Liver (tissue), 9 donors: ENCODE data around the gene IL17B. TPM values are rescaled to one million over a fixed set of nuclear protein-coding genes. Genes with fewer than 3 reads are reported as not detected.
A peak's percentile ranks its signal among the peaks of the same experiment; 100 is the strongest.

ENCODE experiments used
- DNase-seq: peaks from one replicate; pipeline ENCODE4 v3.0.0-alpha.2; 2017; ENCODE audit warnings: low spot score
- H3K27ac ChIP-seq, 2 donors: one replicate each; pipeline ENCODE4 v1.7.0; 2013; ENCODE audit warnings: inconsistent platforms in 2 of 2, low read length in 2 of 2, control low read depth in 1 of 2, low read depth in 1 of 2, mild to moderate bottlenecking in 1 of 2
- H3K27me3 ChIP-seq, 4 donors: one replicate each; pipeline versions ENCODE4 v1.6.1 to v1.7.0; 2013; ENCODE audit warnings: low read length in 3 of 4, inconsistent platforms in 1 of 4, mild to moderate bottlenecking in 1 of 4, moderate library complexity in 1 of 4; ENCODE audit not compliant: control insufficient read depth in 4 of 4, insufficient read depth in 4 of 4
- H3K36me3 ChIP-seq, 4 donors: one replicate each; pipeline versions ENCODE4 v1.6.1 to v1.7.0; 2013; ENCODE audit warnings: low read length in 3 of 4, mild to moderate bottlenecking in 3 of 4, low read depth in 1 of 4, moderate library complexity in 1 of 4; ENCODE audit not compliant: control insufficient read depth in 4 of 4, insufficient read depth in 3 of 4
- H3K4me1 ChIP-seq, 4 donors: one replicate each; pipeline versions ENCODE4 v1.6.1 to v1.7.0; 2013; ENCODE audit warnings: low read length in 3 of 4, mild to moderate bottlenecking in 3 of 4, moderate library complexity in 1 of 4; ENCODE audit not compliant: control insufficient read depth in 4 of 4, insufficient read depth in 4 of 4
- H3K4me3 ChIP-seq, 3 donors: one replicate each; pipeline versions ENCODE4 v1.6.1 to v1.7.0; 2013; ENCODE audit warnings: low read length in 3 of 3, control low read depth in 1 of 3, low read depth in 1 of 3, mild to moderate bottlenecking in 1 of 3
- H3K9ac ChIP-seq, 2 donors: one replicate each; pipeline ENCODE4 v1.7.0; 2013; ENCODE audit warnings: low read length in 2 of 2, mild to moderate bottlenecking in 2 of 2, moderate library complexity in 2 of 2, control low read depth in 1 of 2, low read depth in 1 of 2
- H3K9me3 ChIP-seq, 4 donors: one replicate each; pipeline versions ENCODE4 v1.6.1 to v1.7.0; 2013; ENCODE audit warnings: low read length in 3 of 4; ENCODE audit not compliant: control insufficient read depth in 4 of 4
- ATF3 ChIP-seq: IDR thresholded peaks from 2 replicates; pipeline ENCODE4 v1.6.1; 2016; ENCODE audit warnings: antibody characterized with exemption
- CTCF ChIP-seq: fragments of 150-350 bp; IDR thresholded peaks from 2 replicates; pipeline ENCODE4 v1.5.1; 2017; ENCODE audit warnings: improper control_type of control experiment, low read depth, low read length; ENCODE audit not compliant: missing input control
- EGR1 ChIP-seq, 2 donors: IDR thresholded peaks; 2 replicates each; pipeline ENCODE4 v1.6.1; 2016 to 2018; ENCODE audit warnings: antibody characterized with exemption in 2 of 2, low read depth in 2 of 2
- FOXA1 ChIP-seq: IDR thresholded peaks from 2 replicates; pipeline ENCODE4 v1.6.1; 2016; ENCODE audit warnings: antibody characterized with exemption
- FOXA2 ChIP-seq: IDR thresholded peaks from 2 replicates; pipeline ENCODE4 v1.6.1; 2016; ENCODE audit warnings: antibody characterized with exemption
- JUND ChIP-seq, 2 donors: IDR thresholded peaks; 2 replicates each; pipeline ENCODE4 v1.6.1; 2016; ENCODE audit warnings: antibody characterized with exemption in 2 of 2
- NR2F2 ChIP-seq: IDR thresholded peaks from 2 replicates; pipeline ENCODE4 v1.6.1; 2016; ENCODE audit warnings: antibody characterized with exemption
- RAD21 ChIP-seq, 2 donors: IDR thresholded peaks; 2 replicates each; pipeline ENCODE4 v1.6.1; 2016; ENCODE audit warnings: antibody characterized with exemption in 2 of 2, mild to moderate bottlenecking in 2 of 2
- REST ChIP-seq: IDR thresholded peaks from 2 replicates; pipeline ENCODE4 v1.6.1; 2016; ENCODE audit warnings: antibody characterized with exemption, mild to moderate bottlenecking
- RXRA ChIP-seq, 2 donors: IDR thresholded peaks; 2 replicates each; pipeline ENCODE4 v1.6.1; 2017 to 2018; ENCODE audit warnings: antibody characterized with exemption in 2 of 2, mild to moderate bottlenecking in 1 of 2
- TAF1 ChIP-seq: conservative IDR thresholded peaks from 2 replicates; pipeline ENCODE4 v1.6.1; 2016; ENCODE audit warnings: antibody characterized with exemption, mild to moderate bottlenecking
- YY1 ChIP-seq: IDR thresholded peaks from 2 replicates; pipeline ENCODE4 v1.6.1; 2016; ENCODE audit warnings: antibody characterized with exemption, mild to moderate bottlenecking
- ZBTB33 ChIP-seq: IDR thresholded peaks from 2 replicates; pipeline ENCODE4 v1.6.1; 2016; ENCODE audit warnings: antibody characterized with exemption
- WGBS: extraction: QIAGEN DNeasy Blood & Tissue Kit; methylation state at CpG from one replicate; pipeline ENCODE4 v1.1.7; 2013; 5-methylcytosine and 5-hydroxymethylcytosine counted together
- polyA plus RNA-seq, 2 donors: library from polyadenylated mRNA; stranded (reverse) in 1 of 2; unstranded in 1 of 2; fragments of 200-250 nt in 1 of 2; fragments of >200 nt in 1 of 2; fragmentation: Nextera tagmentation in 1 of 2; extraction: Ambion mirVana in 1 of 2; gene quantifications; one replicate each; pipeline versions ENCODE4 v1.2.1 to v1.2.3, GENCODE V29; 2013 to 2015
- total RNA-seq, 2 donors: library from RNA; depleted of rRNA; stranded (reverse); fragments of >200 nt; gene quantifications; one replicate each; pipeline ENCODE4 v1.2.3, GENCODE V29; 2014
- donor health status: healthy.
- donor health status: healthy.
- donor health status: healthy.
- donor health status: healthy.
- donor health status: healthy.

IL17B gene
- total and polyA plus RNA-seq, 4 donors, result not detected

GRCh38 chr5:149382517-149383220 lies 3.6 kb upstream of the IL17B start:
- WGBS, result 81% methylated on average over 12 of the region's 12 CpGs
- Histone ChIP-seq H3K27ac (peak overlapping the region; percentile 25), H3K9ac (no peak overlapping the region), H3K4me1 (peaks cover 0 to 6% (median 0%) of the 10 kb centered on the region in 4 donors), H3K36me3 (no peaks in the 10 kb centered on the region), H3K9me3 (no peaks in the 10 kb centered on the region), H3K4me3 (no peak overlapping the region), H3K27me3 (no peaks in the 10 kb centered on the region)
- no peak for DNase-seq
- TF ChIP-seq ATF3 (no peak), NR2F2 (peak; percentile 4), FOXA2 (no peak), RXRA (IDR thresholded peaks at IDR 0.05) (peak in 1 of 2 donors; percentile 12)

- peak; percentile 82 for DNase-seq
- Histone ChIP-seq H3K27ac (peak overlapping the region in 1 of 2 donors; percentile 25), H3K4me3 (no peak overlapping the region), H3K4me1 (peaks cover 0 to 6% (median 0%) of the 10 kb centered on the region in 4 donors), H3K27me3 (no peaks in the 10 kb centered on the region), H3K9me3 (no peaks in the 10 kb centered on the region), H3K36me3 (no peaks in the 10 kb centered on the region), H3K9ac (no peak overlapping the region)
- WGBS, result 37% methylated on average over 16 of the region's 16 CpGs
- TF ChIP-seq ZBTB33, result no peak
- TF ChIP-seq JUND (IDR thresholded peaks at IDR 0.05), result no peak
- TF ChIP-seq CTCF, result peak; percentile 86
- peak; percentile 37 to 69 for TF ChIP-seq RXRA (IDR thresholded peaks at IDR 0.05)
- peak; percentile 76 to 87 for TF ChIP-seq RAD21 (IDR thresholded peaks at IDR 0.05)
- TF ChIP-seq EGR1 (IDR thresholded peaks at IDR 0.05; ENCODE audit: low read depth in 2 of 2), result no peak
- peak; percentile 77 for TF ChIP-seq NR2F2
- TF ChIP-seq FOXA1, result no peak
Measured at GRCh38 chr5:149381986-149382338, 2.9 kb upstream of the IL17B start.

GRCh38 chr5:149381261-149381985 lies 2.3 kb upstream of the IL17B start:
- H3K36me3 ChIP-seq, result no peaks in the 10 kb centered on the region
- DNase-seq, result no peak
- H3K27me3 ChIP-seq, result no peaks in the 10 kb centered on the region
- no peak overlapping the region for H3K9ac ChIP-seq
- H3K4me3 ChIP-seq, result no peak overlapping the region
- 63% methylated on average over 8 of the region's 8 CpGs for WGBS
- H3K4me1 ChIP-seq, result peaks cover 0 to 6% (median 0%) of the 10 kb centered on the region in 4 donors
- no peak overlapping the region for H3K27ac ChIP-seq
- no peaks in the 10 kb centered on the region for H3K9me3 ChIP-seq
- TF ChIP-seq EGR1 (IDR thresholded peaks at IDR 0.05; ENCODE audit: low read depth in 2 of 2) (no peak), NR2F2 (no peak), TAF1 (no peak), RXRA (IDR thresholded peaks at IDR 0.05) (no peak), CTCF (no peak), FOXA2 (no peak), RAD21 (IDR thresholded peaks at IDR 0.05) (no peak), REST (no peak), YY1 (no peak)
